Inflammatory macrophage treated with lipopolysaccharide for 1 hour (primary cell): Measurements from ENCODE around the gene POU2F3.
A peak's percentile ranks its signal among the peaks of the same experiment; 100 is the strongest.

Source experiments
- DNase-seq, 2 donors: peaks; one replicate each; pipeline ENCODE4 v3.0.0-alpha.2; 2020 to 2022

The POU2F3 gene

GRCh38 chr11:120226714-120227113, 13.2 kb upstream of the POU2F3 start:
- DNase-seq = no peak

GRCh38 chr11:120227228-120227852, 12.6 kb upstream of the POU2F3 start:
- DNase-seq = peak in 1 of 2 donors; percentile 41

GRCh38 chr11:120228794-120229384, 11.1 kb upstream of the POU2F3 start:
- DNase-seq = no peak

- peak in 1 of 2 donors; percentile 75 for DNase-seq
These were observed 10.2 kb upstream of the POU2F3 start for GRCh38 chr11:120229451-120230424.

- DNase-seq = no peak
These were observed 9.4 kb upstream of the POU2F3 start for GRCh38 chr11:120230433-120231071.

GRCh38 chr11:120231963-120232362, 8.0 kb upstream of the POU2F3 start:
- DNase-seq = no peak

GRCh38 chr11:120233207-120233803, 6.6 kb upstream of the POU2F3 start:
- DNase-seq = no peak

- no peak for DNase-seq
These were observed 4.8 kb upstream of the POU2F3 start for GRCh38 chr11:120235024-120235628.

GRCh38 chr11:120236169-120237107, 3.5 kb upstream of the POU2F3 start:
- no peak for DNase-seq

GRCh38 chr11:120238968-120239620, 846 bp upstream of the POU2F3 start:
- no peak for DNase-seq

GRCh38 chr11:120240866-120241265, 926 bp downstream of the POU2F3 start:
- DNase-seq = no peak

GRCh38 chr11:120241277-120241676, 1.3 kb downstream of the POU2F3 start:
- DNase-seq = no peak

- DNase-seq = no peak
These were observed 3.3 kb downstream of the POU2F3 start for GRCh38 chr11:120243221-120243620.

GRCh38 chr11:120244476-120245365, 4.8 kb downstream of the POU2F3 start:
- DNase-seq = no peak

GRCh38 chr11:120245434-120245833, 5.5 kb downstream of the POU2F3 start:
- DNase-seq = no peak

GRCh38 chr11:120248551-120249278, 8.8 kb downstream of the POU2F3 start:
- no peak for DNase-seq

GRCh38 chr11:120249279-120250262, 9.6 kb downstream of the POU2F3 start:
- no peak for DNase-seq
